Fibroblast of skin of abdomen (primary cell): Measurements from ENCODE around the gene COL15A1.

ENCODE experiments used
- DNase-seq: peaks from one replicate; pipeline ENCODE4 v3.0.0-alpha.2; 2013

COL15A1 gene

DNA sequence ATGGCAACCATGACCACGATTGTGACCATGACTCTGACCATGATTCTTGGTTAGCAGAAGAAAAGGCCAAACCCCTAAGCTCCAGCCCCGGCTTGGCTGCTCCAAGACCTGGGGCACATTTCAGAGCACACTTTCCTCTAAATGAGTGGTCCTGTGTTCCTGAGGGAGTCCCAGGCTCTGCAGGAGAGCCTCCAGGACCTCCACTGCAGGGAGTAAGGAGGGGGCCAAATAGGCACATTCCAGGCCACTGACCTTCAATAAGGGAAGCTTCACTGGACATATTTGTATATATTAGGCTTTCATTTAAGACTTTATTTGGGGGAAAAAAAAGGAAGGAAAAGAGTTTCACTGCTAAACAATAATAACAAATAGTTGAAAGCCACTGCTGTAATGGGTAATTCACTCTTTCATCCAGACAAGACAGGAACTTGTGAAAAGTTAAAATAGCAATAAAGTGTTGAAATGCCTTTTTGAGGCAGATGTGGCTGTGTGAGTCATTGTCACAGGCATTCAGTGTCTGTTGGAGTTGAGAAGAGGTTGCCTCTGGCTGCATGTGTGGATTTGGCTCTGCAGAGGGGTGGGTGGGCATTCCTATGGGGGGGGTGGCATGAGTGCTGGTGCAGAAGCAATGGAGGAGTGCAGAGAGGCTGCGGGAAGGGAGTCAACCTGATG is 97.3 kb downstream of the COL15A1 start:
- DNase-seq = peak; percentile 94

DNA sequence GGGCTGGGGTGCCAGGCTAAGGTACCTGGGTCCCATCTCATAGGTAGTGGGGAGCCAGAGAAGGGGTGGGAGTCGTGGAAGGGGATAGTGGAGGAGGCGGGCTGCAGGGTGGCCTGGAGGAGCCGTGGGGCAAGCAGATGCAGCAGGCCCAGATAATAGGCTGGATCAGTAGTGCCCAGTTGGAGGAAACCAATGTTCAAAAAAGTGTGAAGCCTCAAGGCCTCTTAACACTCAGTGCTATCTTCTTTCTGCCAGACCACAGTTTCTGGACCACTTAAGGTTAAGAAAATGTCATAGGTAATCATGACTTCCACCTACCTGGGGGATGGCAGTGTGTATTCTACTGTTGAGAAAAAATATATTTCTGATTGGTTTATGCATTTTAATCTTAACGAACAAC is 97.9 kb downstream of the COL15A1 start:
- no peak for DNase-seq

DNA sequence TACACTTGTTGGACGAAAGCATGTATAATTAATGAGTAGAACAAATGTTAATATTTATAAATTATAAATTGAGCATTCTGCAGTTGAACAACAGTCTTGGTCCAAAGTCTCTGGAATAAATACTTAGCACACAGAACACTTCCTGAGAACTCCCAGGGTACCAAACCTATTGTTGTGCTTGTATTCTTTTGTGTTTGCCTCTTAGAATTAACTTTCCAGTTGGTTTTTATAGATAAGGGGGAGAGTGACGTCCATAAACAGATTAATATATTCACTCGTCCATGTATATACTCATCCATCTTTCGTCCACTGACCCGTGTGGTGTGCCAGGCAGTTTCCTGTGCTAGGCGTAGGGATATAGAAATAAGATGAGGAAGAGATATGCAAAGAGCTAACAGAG is 98.9 kb downstream of the COL15A1 start:
- no peak for DNase-seq

DNA sequence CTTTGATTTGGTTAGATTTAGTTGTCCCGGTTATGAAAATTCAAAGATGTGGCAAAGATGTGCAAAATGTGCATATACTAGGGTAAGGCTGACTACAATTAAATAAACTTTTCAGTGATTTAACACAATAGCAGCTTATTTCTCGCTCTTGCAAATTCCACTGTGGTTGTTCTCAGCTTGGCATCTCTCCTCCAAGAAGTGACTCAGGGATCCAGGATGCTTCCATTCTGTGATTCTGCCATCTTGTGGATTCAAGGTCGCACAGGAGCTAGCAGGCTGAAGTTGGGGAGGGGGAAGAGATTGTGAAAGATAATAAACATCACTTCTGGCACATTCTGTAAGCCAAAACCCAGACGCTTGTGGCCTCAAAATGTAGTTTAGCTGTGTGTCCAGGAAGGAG is 101.1 kb downstream of the COL15A1 start:
- no peak for DNase-seq

DNA sequence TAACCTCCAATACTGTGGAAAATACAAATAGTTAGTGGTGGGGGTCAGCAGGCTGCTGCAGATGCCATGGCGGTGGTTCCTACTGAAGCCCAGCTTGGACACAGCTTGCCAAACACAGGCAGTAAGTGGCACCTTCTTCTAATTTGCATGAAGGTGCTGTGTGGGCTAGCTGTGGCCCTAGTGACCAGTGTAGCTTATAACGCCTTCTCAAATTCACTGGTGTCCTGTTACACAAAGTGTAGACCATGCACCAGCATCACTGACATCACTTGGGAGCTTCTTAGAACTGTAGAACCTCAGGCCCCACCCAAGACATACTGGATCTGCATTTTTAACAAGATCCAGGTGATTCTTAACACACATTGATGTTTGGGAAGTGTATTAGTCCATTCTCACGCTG is 102.4 kb downstream of the COL15A1 start:
- no peak for DNase-seq

DNA sequence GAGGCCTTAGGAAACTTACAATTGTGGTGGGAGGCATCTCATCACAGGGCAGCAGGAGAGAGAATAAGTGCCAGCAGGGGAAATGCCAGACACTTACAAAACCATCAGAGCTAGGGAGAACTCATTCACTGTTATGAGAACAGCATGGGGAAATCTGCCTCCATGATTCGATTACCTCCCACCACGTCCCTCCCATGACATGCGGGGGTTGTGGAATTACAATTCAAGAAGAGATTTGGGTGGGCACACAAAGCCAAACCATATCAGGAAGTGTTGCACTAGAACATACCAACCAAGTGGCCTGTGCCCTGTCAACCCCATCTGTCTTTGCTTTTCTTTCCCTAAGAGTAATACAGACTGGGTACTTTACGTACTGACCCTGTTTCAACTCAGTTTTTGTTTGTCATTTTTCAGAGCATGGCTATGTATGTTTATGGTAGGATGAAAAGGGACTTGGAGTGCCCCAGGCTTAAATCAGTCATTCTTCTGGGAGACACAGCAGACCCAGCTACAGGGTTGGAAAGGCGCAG is 102.9 kb downstream of the COL15A1 start:
- no peak for DNase-seq

DNA sequence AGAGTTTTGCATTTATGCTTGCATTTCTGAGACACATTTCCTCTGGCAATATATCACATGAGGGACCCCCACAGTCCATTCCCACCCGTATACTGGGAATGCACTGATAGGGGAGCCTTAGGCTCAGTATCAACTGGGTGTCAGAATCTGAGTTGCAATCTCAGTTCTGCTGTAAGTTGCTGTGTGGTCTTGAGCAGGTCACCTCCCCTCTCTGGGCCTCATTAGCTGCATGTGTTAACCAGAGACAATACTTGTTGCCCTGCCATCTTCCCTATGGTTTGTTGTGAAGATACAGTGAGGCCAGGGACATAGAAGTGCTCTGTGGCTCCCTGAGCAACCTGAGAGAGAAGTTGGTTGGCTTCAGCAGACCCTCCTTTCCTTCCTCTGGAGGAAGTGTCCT is 105.5 kb downstream of the COL15A1 start:
- DNase-seq = no peak

DNA sequence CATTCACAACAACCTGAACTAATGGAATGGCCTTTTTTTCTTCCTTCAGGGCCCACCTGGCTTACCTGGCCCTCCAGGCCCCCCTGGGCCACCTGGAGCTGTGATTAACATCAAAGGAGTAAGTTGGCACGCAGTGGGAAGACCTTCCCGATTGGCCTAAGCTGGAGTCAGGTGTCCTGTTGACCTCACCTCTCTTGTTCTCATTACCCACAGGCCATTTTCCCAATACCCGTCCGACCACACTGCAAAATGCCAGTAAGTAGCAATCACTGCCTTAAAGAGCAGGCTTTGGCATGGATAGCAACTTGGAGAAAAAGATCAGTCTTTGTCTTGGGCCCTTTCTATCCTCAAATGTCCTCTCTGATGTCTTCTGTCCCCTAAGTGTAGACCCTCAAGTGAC is 105.9 kb downstream of the COL15A1 start:
- no peak for DNase-seq

DNA sequence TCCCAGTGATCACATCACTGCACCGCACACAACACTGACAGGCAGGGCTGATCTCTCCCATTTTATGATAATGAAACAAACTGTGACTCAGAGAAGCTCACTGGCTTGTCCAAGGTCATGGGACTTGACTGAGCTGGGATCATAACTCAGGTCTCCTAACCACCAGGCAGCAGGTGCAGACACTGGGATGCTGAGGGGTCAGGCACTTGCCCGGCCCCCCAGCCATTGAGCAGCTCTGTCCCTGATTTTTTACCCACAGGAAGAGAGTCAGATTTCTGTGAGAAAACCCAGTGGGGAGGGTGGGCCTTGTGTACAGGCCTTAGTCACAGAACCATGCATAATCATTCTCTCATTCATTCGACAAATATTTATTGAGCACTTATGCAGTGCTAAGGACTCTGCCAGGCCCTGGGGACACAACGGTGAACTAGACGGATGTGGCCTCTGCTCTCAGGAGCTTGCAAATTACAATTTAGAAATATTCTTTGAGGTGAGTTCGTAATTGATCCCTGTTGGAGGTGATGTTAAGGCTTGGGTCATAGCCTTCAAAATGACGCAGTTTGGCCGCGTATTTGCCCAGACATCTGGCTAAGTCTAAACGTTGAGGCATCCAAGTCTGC is 106.7 kb downstream of the COL15A1 start:
- no peak for DNase-seq

DNA sequence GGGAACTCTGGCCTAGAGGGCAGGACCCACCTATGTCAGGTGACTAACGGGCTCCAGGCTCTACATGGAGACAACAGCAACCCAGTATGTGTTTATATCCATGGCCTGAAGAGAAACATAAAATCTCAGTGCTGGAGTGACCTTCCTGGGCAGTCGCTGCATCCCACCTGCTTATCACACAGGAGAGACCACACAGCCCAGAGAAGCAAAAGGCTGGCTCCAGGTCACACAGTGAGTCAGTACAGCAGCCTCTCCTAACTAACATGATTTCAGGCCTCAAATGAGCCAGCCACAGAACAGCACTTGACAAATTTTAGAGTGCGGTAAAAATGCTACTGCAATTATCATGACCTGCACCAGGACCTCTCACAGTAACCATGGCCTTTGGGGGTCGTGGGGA is 107.2 kb downstream of the COL15A1 start:
- no peak for DNase-seq

DNA sequence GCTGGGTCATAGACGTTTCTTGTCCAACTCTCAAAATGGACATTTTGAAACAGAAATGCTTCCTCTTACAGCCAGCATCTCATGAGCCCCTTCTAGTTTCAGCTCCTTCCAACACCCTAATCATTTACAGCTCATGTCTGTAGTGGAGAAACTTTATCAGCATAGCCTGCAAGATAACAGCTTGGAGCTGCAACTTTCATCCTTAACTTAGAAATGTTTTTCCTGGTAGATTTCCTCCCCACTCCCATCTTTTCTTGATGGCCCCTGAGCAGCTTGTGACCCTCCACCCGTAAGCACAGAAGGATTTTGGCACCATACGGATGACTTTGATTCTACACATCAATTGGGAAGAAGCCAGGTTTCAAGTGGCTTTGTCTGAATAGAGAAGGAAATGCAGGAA is 107.7 kb downstream of the COL15A1 start:
- DNase-seq = no peak

DNA sequence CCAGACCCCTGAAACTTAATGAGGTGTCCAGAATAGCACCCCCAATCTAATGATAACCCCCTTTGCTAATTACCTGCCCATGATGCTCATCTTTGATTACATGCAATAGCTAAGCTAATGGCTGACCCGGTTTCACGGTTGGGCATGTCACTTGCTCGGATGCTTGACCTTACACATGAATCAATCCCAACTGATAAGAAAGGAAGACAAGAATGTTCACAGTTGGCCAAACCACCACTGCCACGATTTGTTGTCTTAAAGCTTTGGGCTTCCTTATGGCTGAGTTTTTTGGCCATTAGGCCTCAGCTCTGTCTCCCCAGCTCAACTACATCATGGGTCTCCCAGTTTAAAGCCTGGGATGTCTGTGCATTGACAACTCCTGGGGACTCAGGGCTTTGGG is 108.1 kb downstream of the COL15A1 start:
- DNase-seq = no peak

DNA sequence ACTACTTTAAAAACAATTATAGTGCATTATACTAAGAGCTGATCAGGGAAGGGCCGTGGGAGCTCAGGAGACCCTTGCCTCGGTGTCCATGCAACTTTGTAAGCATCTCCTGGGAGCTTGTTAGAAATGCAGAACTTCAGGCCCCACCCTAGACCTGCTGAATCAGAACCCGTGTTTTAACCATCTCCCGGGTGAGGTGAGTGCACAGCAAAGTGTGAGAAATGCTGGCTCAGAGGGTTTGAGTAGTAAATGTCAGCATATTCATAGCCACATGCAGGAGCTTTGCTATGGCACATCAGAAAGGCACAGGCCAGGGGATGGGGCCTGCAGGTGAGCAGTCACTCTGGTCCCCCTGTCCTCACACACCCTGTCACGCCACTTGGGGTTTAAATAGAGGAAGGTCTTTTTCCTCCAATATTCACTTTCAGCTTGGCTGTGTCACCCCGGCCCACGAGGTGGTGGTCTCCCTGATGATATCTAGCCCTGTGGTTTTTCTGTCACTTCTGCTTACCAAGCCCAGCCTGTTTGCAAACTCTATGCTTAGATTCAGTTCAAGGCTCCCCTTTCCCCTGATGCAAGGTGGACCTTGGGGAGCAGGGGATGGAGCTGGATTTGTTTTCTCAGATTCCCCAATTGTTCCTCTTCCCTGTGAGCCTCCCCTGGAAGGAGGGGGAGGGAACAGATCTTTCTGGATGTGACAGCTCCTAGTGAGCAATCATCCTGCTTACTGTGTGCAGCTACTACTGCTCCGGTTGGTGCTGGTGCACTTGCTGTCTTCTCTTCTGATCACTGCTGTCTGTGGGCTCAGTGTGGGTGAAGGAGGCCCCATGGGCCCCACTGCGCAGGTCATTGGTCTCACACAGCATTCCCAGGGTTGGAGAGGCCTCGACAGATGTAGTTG is 109.4 kb downstream of the COL15A1 start:
- DNase-seq = no peak

DNA sequence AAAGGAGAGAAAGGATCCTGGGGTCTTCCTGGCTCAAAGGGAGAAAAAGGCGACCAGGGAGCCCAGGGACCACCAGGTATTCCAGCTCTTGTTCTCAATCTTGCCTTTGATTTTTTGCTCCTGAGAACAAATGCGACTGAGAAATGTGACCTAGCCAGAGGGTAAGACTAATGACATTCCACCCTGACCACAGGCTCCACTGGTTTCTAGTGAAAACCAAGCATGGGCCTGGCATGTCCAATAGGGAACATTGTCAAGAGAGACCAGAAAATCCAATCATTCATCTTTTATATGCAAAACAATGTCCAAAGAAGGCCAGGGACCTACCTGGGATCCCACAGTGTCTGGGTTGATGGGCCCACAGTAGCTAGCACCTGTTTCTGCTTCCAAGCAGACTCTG is 110.9 kb downstream of the COL15A1 start:
- no peak for DNase-seq

DNA sequence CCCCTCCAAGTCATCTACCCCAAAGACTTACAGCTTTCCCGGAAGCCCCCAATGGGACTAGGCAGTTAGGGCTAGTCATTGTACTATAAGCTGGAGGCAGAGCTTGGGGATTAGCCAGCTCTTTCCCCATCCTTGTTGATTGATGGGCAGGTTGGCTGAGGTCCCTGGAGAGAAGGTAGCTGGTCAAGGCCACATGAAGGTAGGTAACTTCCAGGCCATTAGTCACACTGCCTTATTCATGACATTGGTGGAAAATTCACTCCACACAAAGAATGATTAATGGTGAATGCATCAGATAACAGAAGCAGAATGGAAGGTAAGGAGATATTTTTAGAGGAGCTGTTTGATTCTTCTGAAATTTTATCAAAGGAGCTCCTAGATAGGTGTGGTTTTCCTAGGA is 111.7 kb downstream of the COL15A1 start:
- no peak for DNase-seq

DNA sequence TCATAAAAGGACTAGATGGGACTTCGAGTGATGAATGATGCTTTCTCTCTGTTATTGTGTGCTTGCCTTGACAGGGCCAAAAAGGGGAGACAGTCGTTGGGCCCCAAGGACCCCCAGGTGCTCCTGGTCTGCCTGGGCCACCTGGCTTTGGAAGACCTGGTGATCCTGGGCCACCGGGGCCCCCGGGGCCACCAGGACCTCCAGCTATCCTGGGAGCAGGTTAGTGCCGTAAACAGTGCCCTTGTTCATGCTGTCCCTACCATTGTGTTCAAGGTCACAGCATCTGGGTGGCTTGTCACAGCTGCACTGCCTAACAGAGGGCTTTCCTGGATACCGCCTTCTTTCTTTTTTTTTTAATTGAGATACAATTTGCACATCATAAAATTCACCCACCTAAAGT is 112.5 kb downstream of the COL15A1 start:
- DNase-seq = no peak

DNA sequence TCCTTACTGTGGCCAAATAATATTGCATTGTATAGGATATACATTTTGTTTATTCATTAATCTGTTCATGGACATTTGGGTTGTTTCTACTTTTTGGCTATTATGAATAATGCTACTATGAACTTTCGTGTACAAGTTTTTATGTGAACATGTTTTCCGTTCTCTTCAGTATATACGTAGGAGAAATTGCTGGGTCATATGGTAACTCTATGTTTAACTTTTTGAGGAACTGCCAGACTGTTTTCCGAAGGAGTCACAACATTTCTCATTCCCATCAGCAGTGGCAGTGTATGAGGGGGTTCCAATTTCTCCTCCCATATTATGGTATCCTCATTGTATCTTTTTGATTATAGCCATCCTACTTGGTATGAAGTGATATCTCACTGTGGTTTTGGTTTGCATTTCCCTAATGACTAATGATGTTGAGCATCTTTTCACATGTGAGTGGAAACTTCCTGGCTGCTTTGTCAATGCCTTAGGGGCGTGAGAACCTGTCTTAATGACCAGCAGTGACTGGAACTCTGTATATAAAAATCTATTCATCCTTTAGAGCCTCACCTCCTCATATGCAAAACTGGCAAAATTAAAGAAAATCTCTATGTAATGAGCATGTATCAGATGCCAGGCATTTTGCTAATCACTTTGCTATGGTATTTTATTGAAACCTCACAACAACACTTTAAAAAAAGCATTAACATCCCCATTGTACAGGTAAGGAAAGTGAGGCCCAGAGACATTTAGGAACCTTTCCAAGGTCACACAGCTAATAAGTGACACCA is 113.4 kb downstream of the COL15A1 start:
- peak; percentile 86 for DNase-seq

DNA sequence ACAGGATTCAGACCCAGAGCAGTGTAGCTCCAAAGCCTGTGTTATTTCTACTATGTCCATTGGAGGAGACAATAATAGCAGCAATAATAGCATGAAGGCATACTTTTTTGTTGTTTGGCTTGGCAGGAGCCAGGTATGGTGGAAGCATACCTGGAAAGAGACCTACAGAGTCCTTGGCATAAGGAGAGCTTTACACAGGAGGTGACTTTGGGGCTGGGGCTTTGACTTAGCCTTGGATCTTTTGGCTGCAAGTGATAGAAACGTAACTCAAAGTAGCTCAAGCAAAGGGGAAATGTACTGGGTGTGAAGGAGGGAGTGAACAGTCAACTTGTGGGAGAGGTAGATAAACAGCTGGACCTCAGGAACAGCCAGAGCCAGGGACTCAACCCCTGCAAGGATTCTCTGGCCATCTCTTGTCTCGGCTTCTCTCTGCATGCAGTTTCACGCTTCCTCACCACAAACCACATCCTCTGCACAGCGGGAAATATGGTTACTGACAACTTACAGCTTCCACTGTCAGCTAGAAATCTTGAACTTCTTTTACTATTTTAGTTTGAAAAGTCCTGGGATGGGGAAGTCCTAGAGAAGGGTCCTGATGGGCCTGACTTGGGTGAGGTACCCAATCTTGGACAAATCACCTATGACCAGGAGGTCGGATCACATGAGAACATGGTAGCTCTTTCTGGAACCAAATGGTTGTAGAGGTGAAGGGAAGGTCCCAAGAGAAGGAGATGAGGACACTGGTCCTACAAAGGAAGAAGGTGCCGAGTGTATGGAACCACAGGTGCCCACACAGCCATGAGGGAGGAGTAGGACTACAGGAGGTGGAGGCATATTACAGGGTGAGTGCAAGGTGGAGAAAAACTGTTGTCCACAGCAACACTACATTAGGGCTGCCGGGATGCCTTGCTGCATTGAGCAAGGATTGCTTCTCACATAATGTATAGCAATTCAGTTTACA is 114.2 kb downstream of the COL15A1 start:
- peak; percentile 84 for DNase-seq

DNA sequence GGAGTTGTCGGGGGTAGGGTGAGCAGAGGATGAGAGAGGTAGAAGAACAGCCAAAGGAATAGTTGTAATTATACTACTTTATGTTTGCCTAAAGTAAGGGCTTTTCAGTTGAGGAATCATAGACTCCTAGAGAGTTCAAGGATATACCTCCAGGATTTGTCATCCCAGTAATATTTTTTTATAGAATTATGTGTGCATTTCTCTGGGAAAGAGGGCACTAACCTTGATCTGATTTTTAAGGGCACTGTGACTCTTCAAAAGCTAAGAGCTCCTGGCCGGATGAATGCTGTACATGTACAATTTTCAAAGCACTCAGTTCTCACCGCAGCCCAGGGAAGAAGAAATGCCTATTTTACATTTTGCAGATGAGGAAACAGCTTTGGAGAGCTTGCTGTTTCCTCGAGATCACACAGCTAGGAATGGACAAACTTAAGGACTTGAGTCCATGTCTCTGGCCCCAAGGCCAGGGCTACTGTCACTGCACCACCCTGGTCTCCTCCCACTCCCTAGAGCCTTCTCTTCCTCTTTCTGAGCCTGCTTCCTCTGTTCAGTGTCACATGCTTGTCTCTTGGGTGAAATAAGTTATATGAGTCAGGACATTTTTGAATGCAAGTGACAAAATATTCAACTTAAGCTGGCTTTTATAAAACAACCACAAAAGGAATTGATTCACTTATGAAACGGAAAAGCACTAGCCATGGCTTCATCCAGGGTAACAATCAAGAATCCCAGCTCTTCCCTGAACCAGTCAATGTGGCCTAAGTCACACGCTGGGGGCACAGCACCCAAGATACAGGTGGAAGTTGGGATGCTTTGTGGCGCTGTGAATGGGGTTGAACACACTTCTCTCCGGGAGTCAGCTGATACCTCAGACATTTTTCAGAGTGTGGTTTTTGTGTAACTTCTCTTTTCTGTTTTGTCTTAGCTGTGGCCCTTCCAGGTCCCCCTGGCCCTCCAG is 115.5 kb downstream of the COL15A1 start:
- no peak for DNase-seq

DNA sequence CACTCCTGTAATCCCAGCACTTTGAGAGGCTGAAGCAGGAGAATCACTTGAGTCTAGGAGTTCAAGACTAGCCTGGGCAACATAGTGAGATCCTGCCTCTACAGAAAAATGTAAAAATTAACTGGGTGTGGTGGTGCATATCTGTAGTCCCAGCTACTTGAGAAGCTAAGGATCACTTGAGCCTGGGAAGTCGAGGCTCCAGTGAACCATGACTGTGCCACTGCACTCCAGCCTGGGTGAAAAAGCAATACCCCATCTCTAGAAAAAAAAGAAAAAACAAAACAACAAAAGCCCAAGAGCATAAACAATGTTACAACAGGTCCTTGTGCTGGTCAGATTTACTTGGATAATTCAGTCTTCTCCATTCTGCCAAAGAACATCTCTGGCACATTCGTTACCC is 116.9 kb downstream of the COL15A1 start:
- no peak for DNase-seq
